ENCODE data around the gene PHLDB1.

DNA sequence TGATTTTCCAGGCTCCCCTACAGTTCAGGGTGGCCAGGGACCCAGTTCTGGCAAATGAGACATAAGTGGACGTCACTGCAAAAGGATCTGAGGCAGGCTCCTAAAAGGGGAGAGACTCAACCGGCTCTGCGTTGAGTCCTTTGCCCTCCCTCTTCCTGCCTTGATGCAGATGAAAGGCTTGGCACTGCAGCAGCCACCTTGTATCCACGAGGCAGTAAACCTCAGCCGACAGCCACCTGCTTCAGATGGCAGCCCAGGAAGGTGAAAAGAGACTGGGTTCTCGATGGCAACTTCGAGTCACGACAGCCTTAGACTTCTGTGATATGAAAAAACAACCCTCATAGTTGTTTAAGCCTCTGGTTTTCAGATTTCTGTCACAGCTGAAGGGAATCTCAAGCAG, 86.8 kb downstream of the PHLDB1 start:
- TF ChIP-seq, protein P1, sequence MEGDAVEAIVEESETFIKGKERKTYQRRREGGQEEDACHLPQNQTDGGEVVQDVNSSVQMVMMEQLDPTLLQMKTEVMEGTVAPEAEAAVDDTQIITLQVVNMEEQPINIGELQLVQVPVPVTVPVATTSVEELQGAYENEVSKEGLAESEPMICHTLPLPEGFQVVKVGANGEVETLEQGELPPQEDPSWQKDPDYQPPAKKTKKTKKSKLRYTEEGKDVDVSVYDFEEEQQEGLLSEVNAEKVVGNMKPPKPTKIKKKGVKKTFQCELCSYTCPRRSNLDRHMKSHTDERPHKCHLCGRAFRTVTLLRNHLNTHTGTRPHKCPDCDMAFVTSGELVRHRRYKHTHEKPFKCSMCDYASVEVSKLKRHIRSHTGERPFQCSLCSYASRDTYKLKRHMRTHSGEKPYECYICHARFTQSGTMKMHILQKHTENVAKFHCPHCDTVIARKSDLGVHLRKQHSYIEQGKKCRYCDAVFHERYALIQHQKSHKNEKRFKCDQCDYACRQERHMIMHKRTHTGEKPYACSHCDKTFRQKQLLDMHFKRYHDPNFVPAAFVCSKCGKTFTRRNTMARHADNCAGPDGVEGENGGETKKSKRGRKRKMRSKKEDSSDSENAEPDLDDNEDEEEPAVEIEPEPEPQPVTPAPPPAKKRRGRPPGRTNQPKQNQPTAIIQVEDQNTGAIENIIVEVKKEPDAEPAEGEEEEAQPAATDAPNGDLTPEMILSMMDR (IDR thresholded peaks at IDR 0.05), result no peak
- TF ChIP-seq POLR2A (IDR thresholded peaks at IDR 0.05), result no peak
